SK-N-SH treated with all-trans-retinoic acid at 6 μM for 48 hours (cell line): ENCODE results near the gene RAB11B.
"Not testable (repeated sequence)": the region's sequence is repeated elsewhere in the genome, so short reads cannot be mapped to it uniquely, and the experiment has no call there.

ENCODE experiments used
- BACH2 ChIP-seq: fragments of 250-450 bp; sonication (Bioruptor Pico); IDR thresholded peaks from 2 replicates; pipeline ENCODE4 v1.9.0; 2021; ENCODE audit warnings: mild to moderate bottlenecking, borderline replicate concordance
- PPARA ChIP-seq: fragments of 250-450 bp; sonication (Bioruptor Pico); IDR thresholded peaks from 2 replicates; pipeline ENCODE4 v1.5.0; 2020; ENCODE audit warnings: mild to moderate bottlenecking, borderline replicate concordance
- RARB ChIP-seq: fragments of 250-450 bp; sonication (Bioruptor Pico); IDR thresholded peaks from 2 replicates; pipeline ENCODE4 v1.8.0; 2021; ENCODE audit warnings: mild to moderate bottlenecking, moderate library complexity
- TOX ChIP-seq: fragments of 250-450 bp; sonication (Bioruptor Pico); IDR thresholded peaks from 2 replicates; pipeline ENCODE4 v1.8.0; 2021; ENCODE audit warnings: mild to moderate bottlenecking, moderate library complexity, borderline replicate concordance
- TF ChIP-seq, protein P1 (sequence below): fragments of 250-450 bp; sonication (Bioruptor Pico); IDR thresholded peaks from 2 replicates; pipeline ENCODE4 v1.5.1; 2020; ENCODE audit warnings: low read depth, mild to moderate bottlenecking, moderate library complexity

DNA sequence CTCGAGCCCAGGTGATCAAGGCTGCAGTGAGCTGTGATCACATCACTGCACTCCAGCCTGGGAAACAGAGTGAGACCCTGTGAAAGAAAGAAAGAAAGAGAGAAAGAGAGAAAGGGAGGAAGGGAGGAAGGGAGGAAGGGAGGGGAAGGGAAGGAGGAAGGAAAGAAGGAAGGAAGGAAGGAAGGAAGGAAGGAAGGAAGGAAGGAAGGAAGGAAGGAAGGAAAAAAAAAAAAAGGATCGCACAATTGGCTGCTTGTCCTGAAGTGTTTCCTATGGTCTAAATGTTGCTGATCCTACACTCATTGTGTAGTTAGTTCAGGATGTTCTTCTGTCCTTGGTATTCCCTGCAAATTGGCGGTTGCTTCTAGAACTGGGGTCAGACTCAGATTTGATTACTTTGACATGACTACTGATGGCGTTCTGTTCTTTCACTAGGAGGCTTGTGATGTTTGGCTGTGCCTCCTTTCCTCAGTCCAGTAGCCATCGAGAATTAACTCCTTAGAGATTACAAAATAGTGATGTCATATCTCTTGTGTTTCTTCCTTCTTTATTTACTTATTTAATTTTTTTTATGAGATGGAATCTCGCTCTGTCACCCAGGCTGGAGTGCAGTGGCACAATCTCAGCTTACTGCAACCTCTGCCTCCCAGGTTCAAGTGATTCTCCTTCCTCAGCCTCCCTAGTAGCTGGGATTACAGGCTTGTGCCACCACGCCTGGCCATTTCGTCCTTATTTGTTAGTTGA, 40.4 kb upstream of the RAB11B start:
- not testable (repeated sequence) for TF ChIP-seq BACH2, PPARA, RARB, TOX (CRISPR knock-in tag)
- TF ChIP-seq, protein P1, sequence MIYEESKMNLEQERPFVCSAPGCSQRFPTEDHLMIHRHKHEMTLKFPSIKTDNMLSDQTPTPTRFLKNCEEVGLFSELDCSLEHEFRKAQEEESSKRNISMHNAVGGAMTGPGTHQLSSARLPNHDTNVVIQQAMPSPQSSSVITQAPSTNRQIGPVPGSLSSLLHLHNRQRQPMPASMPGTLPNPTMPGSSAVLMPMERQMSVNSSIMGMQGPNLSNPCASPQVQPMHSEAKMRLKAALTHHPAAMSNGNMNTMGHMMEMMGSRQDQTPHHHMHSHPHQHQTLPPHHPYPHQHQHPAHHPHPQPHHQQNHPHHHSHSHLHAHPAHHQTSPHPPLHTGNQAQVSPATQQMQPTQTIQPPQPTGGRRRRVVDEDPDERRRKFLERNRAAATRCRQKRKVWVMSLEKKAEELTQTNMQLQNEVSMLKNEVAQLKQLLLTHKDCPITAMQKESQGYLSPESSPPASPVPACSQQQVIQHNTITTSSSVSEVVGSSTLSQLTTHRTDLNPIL (CRISPR knock-in tag), result not testable (repeated sequence)
